Dedifferentiated amniotic fluid mesenchymal stem cell (primary cell): ENCODE results near the gene ALS2.
A peak's percentile ranks its signal among the peaks of the same experiment; 100 is the strongest.
"Not testable (repeated sequence)": the region's sequence is repeated elsewhere in the genome, so short reads cannot be mapped to it uniquely, and the experiment has no call there.

ENCODE experiments used
- DNase-seq: peaks from one replicate; pipeline ENCODE4 v3.0.0-alpha.2; 2016; ENCODE audit errors: extremely low spot score

Gene ALS2

GRCh38 chr2:201780674-201781493 lies at the start of gene ALS2:
ALS2 (minus strand) TSS chr2:201780933; CDS start chr2:201768885, 12,048 bp downstream.
- DNase-seq, result peak; percentile 98

GRCh38 chr2:201828220-201828619 lies 47.5 kb upstream of the ALS2 start:
- no peak for DNase-seq

- no peak for DNase-seq
Measured at GRCh38 chr2:201827621-201828020, 46.9 kb upstream of the ALS2 start.

GRCh38 chr2:201824212-201824611 lies 43.5 kb upstream of the ALS2 start:
- no peak for DNase-seq

- no peak for DNase-seq
Measured at GRCh38 chr2:201821080-201821479, 40.3 kb upstream of the ALS2 start.

- DNase-seq, result no peak
Measured at GRCh38 chr2:201820383-201821007, 39.8 kb upstream of the ALS2 start.

GRCh38 chr2:201816657-201817575 lies 36.2 kb upstream of the ALS2 start:
- DNase-seq, result no peak

GRCh38 chr2:201813996-201814760 lies 33.4 kb upstream of the ALS2 start:
- DNase-seq, result no peak

GRCh38 chr2:201810604-201811003 lies 29.9 kb upstream of the ALS2 start:
- DNase-seq, result not testable (repeated sequence)

GRCh38 chr2:201809633-201810032 lies 28.9 kb upstream of the ALS2 start:
- DNase-seq, result no peak

GRCh38 chr2:201808027-201808426 lies 27.3 kb upstream of the ALS2 start:
- DNase-seq, result no peak

- DNase-seq, result peak; percentile 69
Measured at GRCh38 chr2:201807452-201807999, 26.8 kb upstream of the ALS2 start.

GRCh38 chr2:201806442-201807170 lies 25.9 kb upstream of the ALS2 start, which contains the start of gene CDK15:
CDK15 (plus strand) TSS chr2:201806537; CDS start chr2:201806665, 128 bp downstream.
- DNase-seq, result no peak

GRCh38 chr2:201798914-201799285 lies 18.2 kb upstream of the ALS2 start:
- not testable (repeated sequence) for DNase-seq

- peak; percentile 84 for DNase-seq
Measured at GRCh38 chr2:201798252-201798913, 17.6 kb upstream of the ALS2 start.

- DNase-seq, result peak; percentile 89
Measured at GRCh38 chr2:201797175-201797840, 16.6 kb upstream of the ALS2 start.

GRCh38 chr2:201796478-201796865 lies 15.7 kb upstream of the ALS2 start:
- no peak for DNase-seq

- peak; percentile 61 for DNase-seq
Measured at GRCh38 chr2:201795607-201796477, 15.1 kb upstream of the ALS2 start.
